Measurements from ENCODE around the gene AGER.
A peak's percentile ranks its signal among the peaks of the same experiment; 100 is the strongest.

The AGER gene

DNA sequence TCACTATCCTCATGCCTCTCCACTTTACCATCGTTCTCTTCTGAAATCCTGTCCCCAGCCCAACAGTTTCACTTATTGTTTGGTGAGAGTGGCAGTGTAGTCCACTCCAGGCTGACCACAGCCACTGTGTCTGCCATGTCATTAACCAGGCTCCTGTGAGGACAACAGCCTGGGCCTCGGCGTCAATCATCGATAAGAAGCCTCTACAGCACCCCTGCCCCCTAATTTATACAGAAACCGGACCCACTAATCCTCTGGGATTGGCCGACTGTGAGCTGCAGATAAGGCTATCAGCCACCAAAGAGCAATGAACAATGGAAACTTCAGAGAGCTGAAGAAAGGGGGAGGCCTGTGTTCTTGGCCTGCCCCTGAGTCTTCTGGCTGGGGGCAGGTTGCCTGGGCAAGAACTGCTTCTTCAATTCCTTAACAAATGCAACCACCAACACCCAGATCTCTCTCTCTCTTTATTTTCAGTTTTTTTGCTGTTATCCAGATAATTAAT is 16.2 kb downstream of the AGER start:
- no peak for DNase-seq

DNA sequence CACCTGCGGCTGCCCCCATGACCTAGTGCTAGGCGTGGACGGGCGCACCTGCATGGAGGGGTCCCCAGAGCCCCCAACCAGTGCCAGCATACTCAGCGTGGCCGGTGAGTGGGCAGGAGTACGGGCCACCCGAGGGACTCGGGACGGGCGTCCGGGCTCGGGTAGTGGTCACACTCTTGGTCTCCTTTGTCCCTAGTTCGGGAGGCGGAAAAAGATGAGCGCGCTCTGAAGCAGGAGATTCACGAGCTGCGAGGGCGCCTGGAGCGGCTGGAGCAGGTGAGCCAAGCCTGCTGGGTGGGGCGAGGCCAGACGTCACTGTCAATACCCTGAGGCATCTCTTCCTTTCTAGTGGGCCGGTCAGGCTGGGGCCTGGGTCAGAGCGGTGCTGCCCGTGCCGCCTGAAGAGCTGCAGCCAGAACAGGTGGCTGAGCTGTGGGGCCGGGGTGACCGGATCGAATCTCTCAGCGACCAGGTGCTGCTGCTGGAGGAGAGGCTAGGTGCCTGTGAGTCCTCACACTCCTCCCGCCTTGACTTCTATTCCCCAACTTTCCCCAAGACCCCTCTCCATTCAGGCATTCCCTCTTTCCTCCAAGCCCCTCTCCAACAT is 16.8 kb downstream of the AGER start:
- no peak for DNase-seq

DNA sequence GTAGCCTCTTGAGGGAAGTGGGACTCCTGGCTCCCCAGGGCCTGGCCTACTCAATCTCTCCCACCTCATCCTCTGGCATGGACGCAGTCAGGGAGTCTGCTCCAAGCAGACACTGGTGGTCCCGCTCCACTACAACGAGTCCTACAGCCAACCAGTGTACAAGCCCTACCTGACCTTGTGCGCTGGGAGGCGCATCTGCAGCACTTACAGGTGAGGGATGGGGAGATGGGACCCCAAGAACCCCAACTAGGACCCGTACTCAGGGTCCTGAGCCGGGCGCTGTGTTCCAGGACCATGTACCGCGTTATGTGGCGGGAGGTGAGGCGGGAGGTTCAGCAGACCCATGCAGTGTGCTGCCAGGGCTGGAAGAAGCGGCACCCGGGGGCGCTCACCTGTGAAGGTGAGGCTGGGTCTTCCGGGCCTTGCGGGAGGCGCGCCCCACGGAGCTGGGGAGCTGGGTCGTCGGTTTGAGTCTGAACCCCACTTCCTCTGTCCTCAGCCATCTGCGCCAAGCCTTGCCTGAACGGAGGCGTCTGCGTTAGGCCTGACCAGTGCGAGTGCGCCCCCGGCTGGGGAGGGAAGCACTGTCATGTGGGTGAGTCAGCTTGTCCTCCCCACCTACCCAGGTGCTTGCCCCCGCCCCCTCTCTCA is 17.5 kb downstream of the AGER start:
- DNase-seq = no peak

DNA sequence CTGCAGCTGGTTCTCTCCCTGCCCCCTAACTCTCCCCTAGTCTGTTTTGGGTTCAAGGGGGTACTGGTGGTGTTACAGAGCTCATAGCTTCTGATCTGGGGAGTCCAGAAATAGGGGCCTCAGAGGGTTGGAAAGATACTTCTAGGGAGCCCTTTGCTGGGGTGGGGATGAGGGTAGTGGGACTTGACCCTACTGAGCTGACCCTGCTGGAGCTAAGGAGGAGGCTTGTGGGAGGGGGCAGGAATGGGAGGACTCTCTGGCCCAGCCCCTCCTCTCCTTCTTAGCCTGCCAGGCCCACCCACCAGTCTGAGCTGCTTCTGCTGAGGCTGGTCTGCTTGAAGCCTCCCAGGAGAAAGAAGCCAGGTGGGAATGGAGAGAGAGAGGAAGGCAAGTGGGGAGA is 19.8 kb downstream of the AGER start, which contains the start of gene EGFL8:
Gene EGFL8 (plus strand): TSS at position 301 of the 400 bp plus-strand sequence. CDS start 1,571 bp downstream, outside the sequence.
- DNase-seq = no peak

GRCh38 chr6:32163559-32164258 is 20.3 kb downstream of the AGER start:
- no peak for DNase-seq

- no peak for DNase-seq
Observed at GRCh38 chr6:32158052-32158451, 26.0 kb downstream of the AGER start.

DNA sequence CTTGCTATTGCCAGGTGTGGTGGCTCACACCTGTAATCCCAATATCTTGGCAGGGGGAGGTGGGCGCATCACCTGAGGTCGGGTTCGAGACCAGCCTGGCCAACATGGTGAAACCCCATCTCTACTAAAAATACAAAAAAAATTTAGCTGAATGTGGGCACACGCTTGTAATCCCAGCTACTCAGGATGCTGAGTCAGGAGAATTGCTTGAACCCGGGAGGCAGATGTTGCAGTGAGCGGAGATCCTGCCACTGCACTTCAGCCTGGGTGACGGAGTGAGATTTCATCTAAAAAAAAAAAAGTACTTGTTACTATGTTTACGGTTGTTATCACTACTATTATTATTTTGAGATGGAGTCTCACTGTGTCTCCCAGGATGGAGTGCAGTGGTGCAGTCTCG is 27.2 kb downstream of the AGER start:
- DNase-seq = no peak

DNA sequence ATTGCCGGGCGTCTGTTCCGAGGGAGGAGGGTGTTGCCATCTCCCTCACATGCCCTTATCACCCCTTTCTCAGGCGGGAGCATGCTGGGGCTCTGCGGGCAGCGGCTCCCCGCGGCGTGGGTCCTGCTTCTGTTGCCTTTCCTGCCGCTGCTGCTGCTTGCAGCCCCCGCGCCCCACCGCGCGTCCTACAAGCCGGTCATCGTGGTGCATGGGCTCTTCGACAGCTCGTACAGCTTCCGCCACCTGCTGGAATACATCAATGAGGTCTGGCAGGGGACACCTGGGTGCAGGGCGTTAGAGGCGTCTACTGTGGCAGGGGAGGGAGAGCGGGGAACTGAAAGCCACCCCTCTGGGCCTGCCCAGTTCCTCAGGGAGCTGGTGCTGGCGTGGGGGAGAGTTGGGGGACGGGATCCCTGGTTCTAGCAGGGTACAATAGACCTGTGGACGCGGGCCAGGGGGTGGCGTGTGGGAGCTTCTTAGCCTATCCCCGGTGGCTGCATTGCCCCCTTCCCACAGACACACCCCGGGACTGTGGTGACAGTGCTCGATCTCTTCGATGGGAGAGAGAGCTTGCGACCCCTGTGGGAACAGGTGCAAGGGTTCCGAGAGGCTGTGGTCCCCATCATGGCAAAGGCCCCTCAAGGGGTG is 29.4 kb downstream of the AGER start:
- DNase-seq = peak; percentile 74 to 77

GRCh38 chr6:32153564-32154513 is 30.2 kb downstream of the AGER start, which contains the start of gene PPT2:
TSS of gene PPT2 (plus strand) at chr6:32154141. CDS start at chr6:32154595, 454 bp downstream.
- peak; percentile 87 for DNase-seq

DNA sequence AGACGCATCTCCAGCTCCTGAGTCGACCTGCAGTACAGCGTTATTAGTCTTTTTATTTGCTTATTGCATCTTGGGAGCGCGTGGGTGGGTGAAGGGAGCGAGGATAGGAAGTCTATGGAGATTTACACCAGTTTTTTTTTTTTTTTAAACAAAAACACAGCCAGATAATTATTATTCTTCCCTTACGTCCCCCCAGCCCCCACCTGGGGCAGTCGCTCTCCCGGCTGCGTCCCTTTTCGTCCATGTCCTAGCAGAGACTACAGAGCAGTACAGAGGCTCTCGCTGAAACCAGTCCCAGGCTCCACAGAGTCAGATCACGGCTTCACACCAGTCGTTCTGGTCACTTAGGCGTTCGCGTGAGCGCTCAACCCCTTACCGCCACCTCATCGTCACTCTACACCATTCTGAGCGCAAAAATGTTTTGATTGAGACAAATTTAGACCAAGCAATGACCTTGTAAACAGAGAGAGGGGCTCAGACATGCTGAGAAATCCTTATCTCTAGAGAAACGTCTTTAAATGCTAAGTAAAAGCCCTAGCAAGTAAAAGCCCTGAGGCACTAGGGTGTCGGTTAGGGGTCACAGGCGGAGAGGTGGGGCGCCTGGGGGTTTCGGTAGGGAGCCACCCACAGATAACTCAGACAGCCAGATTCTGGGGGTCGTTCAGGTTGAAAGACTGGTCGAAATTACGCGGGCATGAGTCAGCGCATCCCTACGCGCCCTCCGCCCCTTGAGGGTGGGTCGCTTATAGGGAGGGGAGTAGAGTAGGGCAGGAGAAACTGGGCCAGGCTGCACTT is 31.1 kb downstream of the AGER start:
- DNase-seq = peak in 1 of 2 experiments; percentile 43

DNA sequence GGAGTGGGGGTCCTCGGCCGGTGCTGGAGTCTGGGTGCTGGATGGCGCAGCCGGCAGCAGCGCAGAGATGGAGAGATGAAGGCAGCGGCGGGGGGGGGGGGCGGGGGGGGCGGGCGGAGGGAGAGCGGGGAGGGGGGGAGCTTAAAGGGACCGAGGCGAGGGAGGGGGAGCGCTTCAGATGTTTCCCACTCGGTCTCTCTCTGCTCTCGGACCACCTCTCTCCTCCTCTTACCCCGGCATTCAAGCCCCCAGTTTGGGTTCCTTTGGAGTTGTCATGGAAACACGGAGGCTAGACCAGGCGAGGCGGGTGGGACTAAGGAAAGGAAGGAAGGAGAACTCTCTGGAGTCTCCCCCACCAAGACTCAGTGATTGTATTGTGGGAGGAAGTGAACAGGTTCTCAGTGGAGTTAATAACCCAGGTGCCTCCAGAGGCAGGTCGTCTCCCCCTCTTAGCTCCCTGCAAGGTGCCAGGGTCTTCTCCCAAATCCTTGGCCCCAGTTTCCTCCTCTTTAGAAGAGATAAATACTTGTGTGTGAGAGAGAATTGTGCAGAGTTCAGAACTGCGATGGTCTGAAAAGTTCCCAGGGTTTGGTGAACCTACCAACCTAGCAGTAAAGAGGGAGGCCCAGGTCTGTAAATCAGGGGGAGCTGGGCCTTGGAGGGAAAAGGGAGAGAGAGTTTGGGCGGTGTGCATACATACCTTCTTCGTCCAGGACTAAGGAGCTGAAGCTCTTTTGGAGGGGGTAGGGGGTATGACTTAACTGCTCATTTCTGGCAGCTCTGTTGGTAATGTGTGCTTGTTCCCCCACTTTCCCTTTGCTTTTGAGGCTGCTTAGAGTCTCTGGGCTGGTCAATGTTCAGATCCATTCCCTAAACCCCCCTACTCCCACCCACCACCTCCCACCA is 31.9 kb downstream of the AGER start, which contains the start of gene PRRT1:
Gene PRRT1 (minus strand): TSS at position 77 of the 906 bp plus-strand sequence. CDS start 112 bp downstream, outside the sequence.
- DNase-seq = no peak

DNA sequence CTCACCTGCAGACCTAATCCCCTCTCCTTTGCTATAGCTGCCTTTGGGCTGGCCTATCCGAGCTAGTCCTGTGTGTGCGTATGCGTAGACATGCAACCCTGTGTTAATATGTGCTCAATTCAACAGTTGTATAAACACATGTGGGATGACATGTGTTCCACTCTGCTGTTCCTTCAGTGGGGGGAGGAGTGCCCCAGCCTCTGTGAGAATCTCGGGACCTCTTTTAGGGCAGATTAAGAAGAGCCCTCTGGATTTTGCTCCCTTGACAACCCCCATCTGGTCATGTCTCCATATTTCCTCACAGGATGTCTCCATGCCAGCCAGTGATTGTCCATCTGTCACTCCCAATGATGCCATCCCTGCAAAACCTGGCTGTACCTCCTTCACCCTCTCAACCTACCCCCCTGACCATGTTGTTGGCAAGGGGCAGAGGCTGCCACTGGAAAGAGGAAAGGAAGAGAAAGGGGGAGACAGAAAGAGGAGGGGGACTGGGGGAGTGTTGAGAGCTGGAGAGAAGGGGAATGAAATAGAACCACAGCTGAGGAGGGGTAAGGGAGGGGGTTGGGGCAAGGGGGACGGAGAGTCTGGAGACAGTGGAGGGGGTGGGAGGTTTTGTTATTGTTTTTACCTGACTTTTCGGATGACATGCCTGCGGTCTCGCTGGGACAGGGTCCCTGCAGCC is 32.7 kb downstream of the AGER start:
- no peak for DNase-seq

DNA sequence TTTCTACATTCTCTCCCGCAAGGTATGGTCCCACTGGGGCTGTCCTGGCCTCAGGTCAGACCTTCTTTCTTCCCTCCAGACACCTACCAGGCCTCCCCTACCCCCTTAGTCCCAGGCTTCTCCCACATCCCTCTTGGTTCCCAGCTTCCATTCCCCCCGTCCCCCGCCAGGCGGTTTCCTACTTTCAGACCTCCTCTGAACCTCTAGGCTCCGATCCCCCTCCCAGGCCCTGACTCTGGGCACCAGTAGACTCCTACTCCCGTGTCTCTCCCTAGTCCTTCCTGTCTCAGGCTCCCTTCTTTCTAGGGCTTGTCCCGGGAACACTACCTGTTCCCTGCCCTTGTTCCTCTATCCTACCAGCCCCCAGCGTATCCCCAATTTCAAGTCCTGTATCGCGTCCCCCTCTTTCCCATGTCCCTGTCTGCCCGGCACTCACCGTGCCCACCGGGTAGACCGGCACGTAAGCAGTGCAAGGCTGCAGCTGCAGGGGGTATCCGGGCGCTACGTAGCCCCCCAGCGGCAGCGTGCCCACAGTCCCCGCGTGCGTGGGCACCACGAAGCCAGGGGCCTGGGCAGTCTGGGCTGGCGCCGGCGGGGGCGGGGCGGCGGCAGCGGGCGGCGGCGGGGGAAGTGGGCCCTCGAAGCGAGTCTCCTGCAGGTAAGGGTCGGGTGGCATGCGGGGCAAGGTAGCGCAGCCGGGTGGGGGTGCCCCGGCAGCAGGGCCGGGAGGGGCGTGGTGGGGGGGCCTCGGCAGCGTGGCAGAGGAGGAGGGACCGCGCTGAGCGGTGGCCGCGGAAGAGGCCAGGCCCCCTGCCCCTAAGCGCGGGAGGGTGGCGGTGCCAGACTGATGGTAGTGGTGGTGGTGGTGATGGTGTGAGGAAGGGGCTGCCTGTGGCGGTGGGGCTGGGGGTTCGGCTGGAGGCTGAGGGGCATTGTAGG is 33.9 kb downstream of the AGER start:
- no peak for DNase-seq

GRCh38 chr6:32149092-32149755 is 34.8 kb downstream of the AGER start:
- peak in 1 of 2 experiments; percentile 31 for DNase-seq

DNA sequence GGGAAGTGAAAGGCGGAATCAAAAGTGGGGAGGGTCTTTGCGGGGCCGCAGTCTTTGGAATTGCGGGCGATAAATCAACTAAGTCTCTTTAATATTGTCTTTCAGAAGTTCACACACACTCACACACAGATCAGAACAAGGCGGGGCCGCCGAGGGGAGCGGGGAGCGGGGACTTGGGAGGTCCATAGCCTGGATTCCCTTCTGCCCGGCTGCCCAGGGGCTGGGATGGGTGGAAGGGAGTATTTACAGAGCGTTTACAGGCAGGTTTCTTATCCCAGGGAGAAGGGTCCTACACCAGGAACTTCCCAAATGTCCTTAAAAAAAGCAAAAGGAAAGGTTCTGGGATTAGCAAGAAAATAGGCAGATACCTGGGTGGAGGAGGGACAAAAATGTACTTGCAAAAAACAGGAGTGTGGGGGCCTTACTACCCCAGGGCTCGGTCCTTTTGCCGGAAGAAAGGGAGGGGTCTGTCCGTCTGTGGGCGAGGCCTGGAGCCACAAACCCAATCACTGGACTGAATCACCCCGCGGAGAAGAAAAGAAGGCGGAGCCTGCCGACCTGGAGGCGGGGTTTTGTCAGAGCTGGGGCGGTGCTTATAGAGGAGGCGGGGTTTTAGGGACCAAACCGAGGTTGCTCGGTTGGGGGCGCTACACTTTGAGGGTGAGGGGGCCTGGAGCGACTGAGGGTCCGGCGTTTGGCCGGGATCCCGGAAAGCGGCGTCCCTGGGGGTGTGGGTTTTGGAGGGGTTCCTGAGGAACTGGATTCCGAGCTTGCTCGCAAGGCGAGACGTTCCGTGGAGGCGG is 35.6 kb downstream of the AGER start:
- DNase-seq = peak; percentile 89 to 90

DNA sequence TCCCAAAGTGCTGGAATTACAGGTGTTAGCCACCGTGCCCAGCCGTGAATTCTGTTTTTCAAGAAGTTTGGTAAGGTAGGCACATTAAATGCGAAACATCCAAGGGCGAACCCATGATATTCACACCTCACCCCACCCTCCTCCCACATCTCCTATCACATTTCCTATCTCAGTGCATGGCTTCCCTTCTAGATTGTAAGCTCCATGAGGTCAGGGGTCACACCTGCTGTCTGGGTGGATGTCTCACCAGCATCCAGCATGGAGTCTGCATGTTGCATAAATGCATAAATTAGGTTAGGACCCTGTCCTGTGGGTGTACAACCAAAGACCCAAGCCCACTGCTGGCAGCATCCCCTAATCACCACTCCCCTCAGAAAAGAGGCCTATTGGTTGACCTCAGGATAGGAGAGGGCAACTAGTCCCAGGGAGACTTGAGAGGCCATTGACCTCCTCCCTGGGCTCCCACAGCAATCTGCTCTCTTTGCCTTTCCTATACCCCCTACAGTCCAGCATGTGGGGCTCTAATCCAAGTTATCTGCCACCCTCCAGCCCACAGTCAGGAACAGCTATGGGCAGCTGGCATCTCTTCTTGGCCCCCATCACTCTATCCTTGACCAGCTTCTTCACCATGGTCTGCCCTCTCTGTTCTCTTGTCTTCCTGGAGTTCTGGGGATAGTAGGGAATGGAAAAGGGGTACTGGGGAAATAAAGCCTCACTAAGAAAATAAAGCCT is 36.5 kb downstream of the AGER start:
- no peak for DNase-seq
